NAMALWA (cell line): ENCODE data around the gene DISP2.

Source experiments
- DNase-seq: peaks from one replicate; pipeline ENCODE4 v3.0.0-alpha.2; 2015; ENCODE audit warnings: low spot score

DISP2 gene

GRCh38 chr15:40424483-40425115 lies 66.6 kb downstream of the DISP2 start:
- no peak for DNase-seq

DNA sequence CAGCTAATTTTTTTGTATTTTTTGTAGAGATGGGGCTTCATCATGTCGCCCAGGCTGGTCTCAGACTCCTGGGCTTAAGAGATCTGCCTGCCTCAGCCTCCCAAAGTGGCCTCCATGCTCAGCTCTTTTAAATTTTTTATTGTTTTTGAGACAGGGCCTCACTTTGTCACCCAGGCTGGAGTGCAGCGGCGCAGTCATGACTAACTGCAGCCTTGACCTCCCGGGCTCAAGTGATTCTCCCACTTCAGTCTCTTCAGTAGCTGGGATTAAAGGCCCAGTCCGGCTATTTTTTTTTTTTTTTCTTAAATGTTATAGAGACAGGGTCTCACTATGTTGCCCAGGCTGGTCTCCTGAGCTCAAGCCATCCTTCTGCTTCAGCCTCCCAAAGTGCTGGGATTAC lies 67.7 kb downstream of the DISP2 start:
- no peak for DNase-seq

GRCh38 chr15:40427188-40427587 lies 69.2 kb downstream of the DISP2 start:
- DNase-seq: no peak

DNA sequence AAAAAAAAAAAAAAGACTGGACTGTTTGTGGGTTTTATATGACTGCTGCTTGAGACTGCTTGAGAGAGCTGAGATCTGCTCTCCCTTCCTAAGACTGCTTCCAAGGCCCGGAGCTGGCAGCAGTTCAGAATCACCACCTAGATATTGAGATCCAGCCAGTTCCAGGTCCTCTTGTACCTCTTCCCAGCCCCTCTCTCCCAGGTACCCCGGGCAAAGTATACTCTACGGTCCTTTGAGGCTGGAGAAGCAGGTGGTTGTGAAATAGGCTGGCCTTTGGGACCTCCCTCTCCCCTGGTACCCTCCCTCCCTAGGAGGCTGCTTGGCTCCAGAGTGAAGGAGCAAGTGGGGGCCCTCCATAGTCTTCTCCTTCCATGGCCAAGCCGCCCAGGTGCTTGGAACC lies 70.2 kb downstream of the DISP2 start:
- DNase-seq: no peak
